Measurements from ENCODE around the gene MATN4. TPM values are rescaled to one million over a fixed set of nuclear protein-coding genes. Genes with fewer than 3 reads are reported as not detected.

MATN4 gene
- total and polyA plus RNA-seq, 7 donors, result not detected

- no peak for DNase-seq
- no peak for ATAC-seq
- TF ChIP-seq CTCF (IDR thresholded peaks at IDR 0.05), result no peak
- H3K36me3 ChIP-seq (ENCODE audit: insufficient read depth in 1 of 2, low read depth in 1 of 2), result no peaks in the 10 kb centered on the region
- H3K27ac ChIP-seq, result no peak overlapping the region
- no peak overlapping the region for H3K4me3 ChIP-seq
- H3K9me3 ChIP-seq, result no peaks in the 10 kb centered on the region
- H3K27me3 ChIP-seq (ENCODE audit: insufficient read depth in 3 of 3, low read length in 2 of 3), result peaks cover 2 to 38% (median 4%) of the 10 kb centered on the region in 3 donors
- H3K4me1 ChIP-seq, result no peaks in the 10 kb centered on the region
- intact Hi-C loops (cut with DNase I), result no loop called here
- WGBS, 3 donors, result 50 to 61% (median 55%) methylated on average over 7 of the region's 7 CpGs
Measured at GRCh38 chr20:45282700-45283550, 25.2 kb downstream of the MATN4 start.

- Histone ChIP-seq H3K4me3 (no peak overlapping the region), H3K4me1 (no peaks in the 10 kb centered on the region), H3K36me3 (ENCODE audit: insufficient read depth in 1 of 2, low read depth in 1 of 2) (no peaks in the 10 kb centered on the region), H3K9me3 (no peaks in the 10 kb centered on the region), H3K27ac (no peak overlapping the region), H3K27me3 (ENCODE audit: insufficient read depth in 3 of 3, low read length in 2 of 3) (peaks cover 2 to 38% (median 4%) of the 10 kb centered on the region in 3 donors)
- ATAC-seq, result no peak
- intact Hi-C loops (cut with DNase I), result no loop called here
- no peak for TF ChIP-seq CTCF (IDR thresholded peaks at IDR 0.05)
- WGBS, 3 donors, result 39 to 64% (median 44%) methylated on average over 1 of the region's 1 CpG
- no peak for DNase-seq
Measured at GRCh38 chr20:45279992-45280391, 28.1 kb downstream of the MATN4 start.

- Histone ChIP-seq H3K27ac (no peak overlapping the region), H3K4me1 (no peaks in the 10 kb centered on the region), H3K27me3 (ENCODE audit: insufficient read depth in 3 of 3, low read length in 2 of 3) (peaks cover 0 to 12% (median 0%) of the 10 kb centered on the region in 3 donors), H3K36me3 (ENCODE audit: insufficient read depth in 1 of 2, low read depth in 1 of 2) (no peaks in the 10 kb centered on the region), H3K4me3 (no peak overlapping the region), H3K9me3 (no peaks in the 10 kb centered on the region)
- intact Hi-C loops (cut with DNase I), result no loop called here
- DNase-seq (no peak), ATAC-seq (no peak)
- TF ChIP-seq CTCF (IDR thresholded peaks at IDR 0.05), result no peak
- 72 to 80% (median 78%) methylated on average over 3 of the region's 3 CpGs for WGBS, 3 donors
Measured at GRCh38 chr20:45275338-45275737, 32.8 kb downstream of the MATN4 start.

- 63 to 74% (median 66%) methylated on average over 4 of the region's 4 CpGs for WGBS, 3 donors
- DNase-seq (no peak), ATAC-seq (no peak)
- H3K4me3 ChIP-seq, result no peak overlapping the region
- no peaks in the 10 kb centered on the region for H3K9me3 ChIP-seq
- intact Hi-C loops (cut with DNase I), result no loop called here
- no peak for TF ChIP-seq CTCF (IDR thresholded peaks at IDR 0.05)
- no peaks in the 10 kb centered on the region for H3K36me3 ChIP-seq (ENCODE audit: insufficient read depth in 1 of 2, low read depth in 1 of 2)
- no peak overlapping the region for H3K27ac ChIP-seq
- no peaks in the 10 kb centered on the region for H3K27me3 ChIP-seq (ENCODE audit: insufficient read depth in 3 of 3, low read length in 2 of 3)
- H3K4me1 ChIP-seq, result no peaks in the 10 kb centered on the region
Measured at GRCh38 chr20:45269754-45270270, 38.3 kb downstream of the MATN4 start.
